GM19395 (cell line): ENCODE results near the gene CEP250.

Experiments used
- ATAC-seq: cut with Tn5 transposase; IDR thresholded peaks from one replicate; pipeline ENCODE4 v1.9.1; 2021; ENCODE audit warnings: mild to moderate bottlenecking, moderate library complexity; ENCODE audit not compliant: unreplicated experiment

Gene CEP250, protein sequence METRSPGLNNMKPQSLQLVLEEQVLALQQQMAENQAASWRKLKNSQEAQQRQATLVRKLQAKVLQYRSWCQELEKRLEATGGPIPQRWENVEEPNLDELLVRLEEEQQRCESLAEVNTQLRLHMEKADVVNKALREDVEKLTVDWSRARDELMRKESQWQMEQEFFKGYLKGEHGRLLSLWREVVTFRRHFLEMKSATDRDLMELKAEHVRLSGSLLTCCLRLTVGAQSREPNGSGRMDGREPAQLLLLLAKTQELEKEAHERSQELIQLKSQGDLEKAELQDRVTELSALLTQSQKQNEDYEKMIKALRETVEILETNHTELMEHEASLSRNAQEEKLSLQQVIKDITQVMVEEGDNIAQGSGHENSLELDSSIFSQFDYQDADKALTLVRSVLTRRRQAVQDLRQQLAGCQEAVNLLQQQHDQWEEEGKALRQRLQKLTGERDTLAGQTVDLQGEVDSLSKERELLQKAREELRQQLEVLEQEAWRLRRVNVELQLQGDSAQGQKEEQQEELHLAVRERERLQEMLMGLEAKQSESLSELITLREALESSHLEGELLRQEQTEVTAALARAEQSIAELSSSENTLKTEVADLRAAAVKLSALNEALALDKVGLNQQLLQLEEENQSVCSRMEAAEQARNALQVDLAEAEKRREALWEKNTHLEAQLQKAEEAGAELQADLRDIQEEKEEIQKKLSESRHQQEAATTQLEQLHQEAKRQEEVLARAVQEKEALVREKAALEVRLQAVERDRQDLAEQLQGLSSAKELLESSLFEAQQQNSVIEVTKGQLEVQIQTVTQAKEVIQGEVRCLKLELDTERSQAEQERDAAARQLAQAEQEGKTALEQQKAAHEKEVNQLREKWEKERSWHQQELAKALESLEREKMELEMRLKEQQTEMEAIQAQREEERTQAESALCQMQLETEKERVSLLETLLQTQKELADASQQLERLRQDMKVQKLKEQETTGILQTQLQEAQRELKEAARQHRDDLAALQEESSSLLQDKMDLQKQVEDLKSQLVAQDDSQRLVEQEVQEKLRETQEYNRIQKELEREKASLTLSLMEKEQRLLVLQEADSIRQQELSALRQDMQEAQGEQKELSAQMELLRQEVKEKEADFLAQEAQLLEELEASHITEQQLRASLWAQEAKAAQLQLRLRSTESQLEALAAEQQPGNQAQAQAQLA (N-terminal part only)

DNA sequence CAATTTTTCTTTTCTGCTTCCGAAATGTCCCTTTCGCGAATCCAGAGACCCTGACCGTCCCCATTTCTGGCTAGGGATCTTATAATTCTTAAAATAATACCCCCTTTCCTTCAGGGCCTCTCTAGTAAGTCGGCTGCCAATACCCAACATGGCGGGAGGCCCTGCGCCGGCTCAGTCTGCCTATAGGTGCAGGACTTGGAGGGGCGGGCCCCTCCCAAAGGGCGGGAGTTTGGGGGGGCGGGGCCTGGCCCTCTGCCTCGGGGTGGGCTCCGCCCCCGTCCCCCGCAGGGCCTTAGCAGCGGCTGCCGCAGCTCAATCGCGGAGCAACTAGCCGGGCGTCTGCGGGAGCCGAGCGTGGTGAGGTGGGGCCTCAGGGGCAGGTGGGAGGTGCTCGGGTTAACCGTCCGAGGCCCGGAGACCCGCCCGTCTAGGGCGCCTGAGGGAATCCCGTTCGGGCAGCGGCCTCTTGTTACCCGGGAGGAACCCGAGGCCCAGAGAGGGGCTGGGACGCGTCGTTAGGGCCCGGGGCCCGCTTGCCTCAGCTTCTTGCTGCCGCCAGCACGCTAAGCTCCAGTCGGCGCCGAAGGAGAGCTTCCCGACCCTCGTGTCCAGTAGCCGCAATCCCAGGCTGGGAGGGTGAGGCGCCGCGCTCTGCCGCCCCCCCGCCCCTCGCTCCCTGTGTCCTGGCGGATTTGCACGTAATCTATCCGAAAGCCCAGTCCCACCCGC, at the start of gene CEP250:
Gene CEP250, plus strand, starts transcription at position 718 of the 729 bp plus-strand sequence. CDS start 6,770 bp downstream, outside the sequence.
- ATAC-seq, result peak; percentile 87

DNA sequence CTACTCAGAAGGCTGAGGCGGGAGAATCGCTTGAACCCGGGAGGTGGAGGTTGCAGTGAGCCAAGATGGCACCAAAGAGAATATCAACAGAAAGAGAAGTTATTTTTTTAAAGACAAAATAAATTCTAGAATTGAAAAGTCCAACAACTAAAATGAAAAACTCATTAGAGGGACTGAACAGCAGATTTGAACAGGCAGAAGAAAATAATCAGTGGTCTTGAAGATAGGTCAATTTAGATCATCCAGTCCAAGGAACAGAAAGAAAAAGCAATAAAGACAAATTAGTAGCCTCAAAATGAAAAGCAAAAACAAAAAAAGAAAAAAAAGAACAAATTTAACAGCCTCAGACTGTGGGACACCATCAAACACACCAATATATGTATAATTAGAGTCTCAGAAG, 49.6 kb upstream of the CEP250 start:
- ATAC-seq, result no peak

DNA sequence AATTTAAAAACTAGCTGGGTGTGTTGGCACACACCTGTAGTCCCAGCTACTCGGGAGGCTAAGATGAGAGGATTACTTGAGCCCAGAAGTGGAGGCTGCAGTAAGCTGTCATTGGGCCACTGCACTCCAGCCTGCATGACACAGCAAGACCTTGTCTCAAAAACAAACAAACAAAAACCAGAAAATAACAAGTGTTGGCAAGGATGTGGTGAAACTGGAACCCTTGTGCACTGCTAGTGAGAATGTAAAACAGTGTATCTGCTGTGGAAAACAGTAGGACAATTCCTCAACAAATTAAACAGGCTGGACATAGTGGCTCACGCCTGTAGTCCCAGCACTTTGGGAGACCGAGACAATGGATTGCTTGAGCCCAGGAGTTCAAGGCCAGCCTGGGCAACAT, 47.1 kb upstream of the CEP250 start:
- ATAC-seq, result no peak

DNA sequence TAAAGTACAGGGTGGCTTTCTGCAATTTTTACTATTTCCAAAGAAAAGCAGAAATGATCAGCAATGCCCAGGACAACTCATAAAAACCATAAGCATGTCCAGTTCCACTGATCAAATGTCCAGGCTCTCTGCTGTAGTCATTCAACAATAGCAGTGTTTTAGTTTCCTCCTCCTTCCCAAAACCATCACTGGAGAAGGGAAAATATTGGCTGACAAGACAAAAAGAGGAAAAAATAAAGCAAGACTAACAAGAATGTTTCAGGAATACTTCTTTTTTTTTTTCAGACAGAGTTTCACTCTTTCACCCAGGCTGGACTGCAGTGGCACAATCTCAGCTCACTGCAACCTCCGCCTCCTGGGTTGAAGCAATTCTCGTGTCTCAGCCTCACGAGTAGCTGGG, 45.9 kb upstream of the CEP250 start:
- ATAC-seq, result no peak

DNA sequence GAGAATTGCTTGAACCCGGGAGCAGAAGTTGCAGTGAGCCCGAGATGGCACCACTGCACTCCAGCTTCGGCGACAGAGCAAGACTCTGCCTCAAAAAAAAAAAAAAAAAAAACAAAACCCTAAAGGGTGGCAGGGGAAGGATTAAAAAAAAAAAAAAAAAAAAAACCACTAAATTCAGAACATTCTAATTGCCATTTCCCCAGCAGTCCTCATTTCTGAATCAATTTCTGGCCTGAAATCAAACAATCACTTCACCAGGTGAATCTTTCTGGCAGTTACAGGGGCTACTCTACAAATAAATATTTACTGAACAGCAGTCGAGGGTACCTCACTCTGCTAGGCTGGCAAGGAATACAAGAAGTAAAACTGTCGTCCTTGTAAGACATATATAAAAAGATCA, 44.8 kb upstream of the CEP250 start:
- no peak for ATAC-seq

DNA sequence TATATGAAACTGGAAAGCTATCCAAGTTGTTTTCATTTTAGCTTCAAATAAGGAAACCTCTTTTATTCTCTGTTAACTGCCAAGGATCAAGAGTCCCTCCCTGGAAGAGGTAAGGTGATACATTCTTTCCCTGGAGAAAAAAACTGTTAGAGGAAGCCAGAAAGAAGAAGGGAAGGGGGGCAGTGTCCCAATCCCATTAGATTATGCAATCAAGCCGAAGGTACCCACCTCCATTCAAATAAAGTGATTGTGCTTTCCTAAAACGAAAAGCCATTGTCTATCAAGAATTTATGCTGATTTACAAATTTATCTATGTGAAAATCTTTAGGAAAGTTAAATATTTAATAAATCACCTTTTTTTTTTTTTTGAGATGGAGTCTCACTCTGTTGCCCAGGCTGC, 34.1 kb upstream of the CEP250 start:
- ATAC-seq, result no peak

DNA sequence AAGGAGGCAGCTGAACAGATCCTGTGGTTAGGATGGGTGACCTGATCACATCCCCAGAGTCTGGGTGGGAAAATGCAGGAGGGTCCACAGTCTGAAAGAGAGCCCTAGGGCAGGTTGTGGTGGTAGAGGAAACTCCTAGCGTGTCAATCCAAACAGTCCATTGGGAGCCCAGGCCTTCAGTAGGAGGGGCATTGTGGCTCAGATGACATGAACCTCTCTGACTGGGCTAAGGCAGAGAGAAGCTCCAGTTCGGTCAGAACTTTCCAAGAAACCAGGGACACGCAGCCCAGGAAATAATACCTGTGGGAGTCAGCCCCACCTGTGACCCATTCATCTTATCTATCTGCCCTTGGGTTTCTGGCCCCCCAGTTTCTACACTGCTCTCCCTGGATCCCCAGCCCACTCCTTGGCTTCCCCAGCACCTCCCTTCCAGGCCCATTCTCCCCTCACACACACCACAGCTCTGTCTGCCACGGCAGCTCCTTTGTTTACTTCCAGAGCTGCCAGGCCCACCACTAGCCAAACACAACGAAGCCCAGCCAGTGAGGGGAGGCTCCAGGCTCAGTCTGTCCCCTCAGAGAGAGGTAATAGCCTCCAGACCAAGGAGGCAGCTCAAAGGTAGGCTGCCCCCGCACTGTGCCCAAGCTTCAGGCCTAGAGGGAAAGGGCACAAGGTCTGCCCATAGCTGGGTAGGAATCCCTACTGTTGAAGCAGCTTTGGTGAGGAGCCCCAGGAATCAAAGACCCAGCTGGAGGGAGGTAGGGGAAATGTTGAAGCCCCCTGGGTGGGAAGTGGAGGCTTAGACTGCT, 23.6 kb upstream of the CEP250 start:
- ATAC-seq, result no peak

DNA sequence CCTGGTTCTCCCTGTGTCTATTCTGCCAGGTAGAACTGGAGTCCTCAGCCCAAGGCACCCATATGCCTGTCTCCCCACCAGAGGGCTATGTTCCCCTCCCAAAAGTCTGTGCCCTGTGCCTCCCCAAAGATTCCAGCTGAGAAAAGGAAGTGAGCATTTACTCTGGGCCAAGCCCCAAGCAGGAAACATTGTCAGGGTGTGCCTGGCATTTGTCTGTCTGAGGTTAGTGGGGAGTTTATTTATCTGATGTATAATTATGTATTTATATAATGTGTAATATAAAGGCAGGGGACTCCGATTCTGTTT, 23.0 kb upstream of the CEP250 start:
- ATAC-seq, result no peak

DNA sequence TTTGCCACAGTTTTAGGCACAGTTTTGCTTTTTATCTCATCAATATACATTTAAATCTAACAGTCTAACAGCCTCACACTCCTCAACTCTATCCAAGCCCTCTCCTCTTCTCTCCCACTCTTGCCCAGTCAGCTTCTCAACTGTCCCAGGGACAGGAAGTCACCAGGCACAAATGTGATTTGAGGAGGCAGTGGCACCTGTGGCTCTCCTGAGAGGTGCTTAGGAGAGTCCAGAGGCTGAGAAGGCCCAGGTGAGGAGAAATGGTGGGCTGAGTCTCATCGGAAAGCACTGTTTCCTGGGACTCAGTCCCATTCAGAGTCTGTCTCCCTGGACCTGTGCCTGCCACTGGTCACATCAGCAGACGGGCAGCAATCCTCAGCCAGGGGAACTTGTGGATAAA, 22.1 kb upstream of the CEP250 start:
- no peak for ATAC-seq

DNA sequence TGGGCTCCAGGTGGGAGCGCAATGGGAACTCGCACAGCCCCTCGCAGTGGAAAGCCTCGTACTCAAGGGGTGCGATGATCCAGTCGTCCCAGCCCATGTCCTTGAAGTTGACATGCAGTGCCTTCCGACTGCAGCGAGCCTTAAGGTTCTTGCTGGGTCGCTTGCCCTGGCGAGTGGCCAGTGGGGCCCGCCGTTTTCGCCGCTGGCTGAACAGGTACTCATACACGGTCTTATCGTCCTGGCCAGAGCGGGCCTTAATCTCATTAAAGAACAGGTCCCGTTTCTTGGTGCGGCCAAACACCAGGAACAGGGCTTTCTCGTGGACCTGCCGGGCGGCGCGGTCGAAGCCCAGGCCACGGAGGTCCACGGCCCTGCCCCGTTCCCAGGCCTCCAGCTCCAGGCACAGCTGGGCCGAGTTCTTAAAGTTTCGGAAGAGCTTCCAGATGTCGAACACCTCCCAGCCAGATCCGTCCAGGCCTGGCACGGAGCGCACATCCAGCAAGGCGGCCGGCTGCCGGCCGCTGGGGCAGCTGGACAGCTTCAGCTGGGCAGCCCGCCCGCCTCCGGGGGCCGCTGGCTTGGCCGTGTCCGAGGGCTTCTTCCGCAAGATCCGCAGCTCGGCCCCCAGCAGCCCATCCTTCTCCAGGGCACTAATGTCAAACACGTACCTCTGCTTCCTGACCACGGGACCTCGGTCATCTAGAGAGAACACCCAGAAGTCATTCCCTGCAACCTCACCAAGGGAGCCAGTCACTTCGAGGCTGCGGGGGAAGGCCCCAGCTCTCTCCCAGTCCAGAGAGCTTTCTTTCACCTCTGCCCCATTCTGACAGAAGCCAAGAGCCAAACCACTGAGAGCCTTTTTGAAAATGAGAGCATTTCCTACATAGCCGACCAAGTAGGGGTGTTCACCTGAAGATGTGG, 21.1 kb upstream of the CEP250 start:
- no peak for ATAC-seq

DNA sequence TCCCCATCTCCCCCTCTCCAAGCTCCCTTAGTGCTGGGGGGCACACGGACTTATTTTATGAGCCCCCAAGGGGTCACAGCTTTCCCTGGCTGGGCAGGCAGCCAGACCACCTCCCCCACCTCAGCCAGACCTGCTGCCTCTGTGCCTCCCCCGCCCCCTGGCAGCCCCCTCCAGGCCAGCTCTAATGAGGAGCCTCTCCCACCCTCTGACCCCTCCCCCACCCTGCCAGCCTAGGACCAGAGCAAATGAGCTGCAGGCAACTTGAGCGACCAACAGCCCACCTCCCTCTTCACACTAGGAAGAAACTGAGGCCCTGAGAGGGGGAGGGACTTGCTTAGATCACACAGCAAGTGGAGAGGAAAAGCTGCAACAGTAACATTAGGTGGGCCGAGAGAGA, 19.2 kb upstream of the CEP250 start:
- ATAC-seq, result no peak

DNA sequence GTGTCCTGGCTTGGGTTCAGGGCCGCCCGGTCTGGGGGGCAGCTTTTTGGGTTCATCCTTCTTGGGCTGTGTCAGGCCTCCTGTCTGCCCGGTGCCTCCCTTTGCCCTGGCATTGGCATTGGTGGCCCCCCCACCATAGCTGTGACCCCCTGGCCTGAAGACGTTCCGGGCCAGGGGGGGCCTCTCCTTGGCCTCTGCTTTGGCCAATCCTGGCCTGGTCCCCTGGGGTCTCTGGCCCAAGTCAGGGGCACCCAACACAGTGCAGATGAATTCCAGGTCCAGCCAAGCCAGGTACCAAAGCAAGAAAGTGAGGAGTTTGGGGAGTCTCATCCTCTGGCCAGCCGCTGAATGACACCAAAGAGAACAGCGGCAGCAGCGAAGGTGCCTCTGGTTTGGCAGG, 17.8 kb upstream of the CEP250 start:
- no peak for ATAC-seq

DNA sequence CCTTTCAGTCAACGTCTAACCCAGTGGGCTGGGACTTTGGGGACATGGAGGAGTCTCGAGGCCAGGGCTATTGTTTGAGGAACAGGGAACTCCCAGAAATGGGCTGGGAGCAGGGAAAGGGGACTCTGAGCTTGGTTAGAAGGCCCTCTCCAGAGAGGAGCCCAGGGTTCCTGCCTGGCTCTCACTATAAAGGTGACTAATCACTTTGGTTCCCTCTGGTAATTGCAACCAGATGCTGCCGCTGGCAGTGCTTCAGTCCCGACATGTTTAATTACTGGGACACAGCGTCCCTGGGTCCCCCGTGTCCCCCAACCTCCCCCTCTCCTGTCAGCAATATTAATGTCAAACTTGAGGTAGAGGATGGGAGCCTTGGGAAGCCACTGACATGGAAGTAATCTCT, 12.4 kb upstream of the CEP250 start:
- no peak for ATAC-seq

DNA sequence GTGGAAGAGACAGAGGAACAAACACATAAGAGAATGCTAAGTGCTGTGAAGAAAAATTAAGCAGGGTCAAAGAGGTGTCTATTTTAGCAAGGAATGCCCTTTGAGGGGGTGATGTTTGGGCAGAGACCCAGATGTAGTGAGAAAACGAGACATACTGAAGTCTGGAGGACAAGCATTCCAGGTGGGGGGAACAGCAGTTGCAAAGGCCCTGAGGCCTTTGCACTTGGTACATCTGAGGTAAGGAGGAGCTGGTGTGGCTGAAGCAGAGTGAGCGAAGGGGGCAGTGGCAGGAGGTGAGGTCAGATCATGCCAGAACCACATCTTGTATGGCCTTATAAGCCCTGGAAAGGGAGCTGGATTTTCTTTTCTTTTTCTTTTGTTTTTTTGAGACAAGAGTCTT, 11.2 kb upstream of the CEP250 start:
- no peak for ATAC-seq

DNA sequence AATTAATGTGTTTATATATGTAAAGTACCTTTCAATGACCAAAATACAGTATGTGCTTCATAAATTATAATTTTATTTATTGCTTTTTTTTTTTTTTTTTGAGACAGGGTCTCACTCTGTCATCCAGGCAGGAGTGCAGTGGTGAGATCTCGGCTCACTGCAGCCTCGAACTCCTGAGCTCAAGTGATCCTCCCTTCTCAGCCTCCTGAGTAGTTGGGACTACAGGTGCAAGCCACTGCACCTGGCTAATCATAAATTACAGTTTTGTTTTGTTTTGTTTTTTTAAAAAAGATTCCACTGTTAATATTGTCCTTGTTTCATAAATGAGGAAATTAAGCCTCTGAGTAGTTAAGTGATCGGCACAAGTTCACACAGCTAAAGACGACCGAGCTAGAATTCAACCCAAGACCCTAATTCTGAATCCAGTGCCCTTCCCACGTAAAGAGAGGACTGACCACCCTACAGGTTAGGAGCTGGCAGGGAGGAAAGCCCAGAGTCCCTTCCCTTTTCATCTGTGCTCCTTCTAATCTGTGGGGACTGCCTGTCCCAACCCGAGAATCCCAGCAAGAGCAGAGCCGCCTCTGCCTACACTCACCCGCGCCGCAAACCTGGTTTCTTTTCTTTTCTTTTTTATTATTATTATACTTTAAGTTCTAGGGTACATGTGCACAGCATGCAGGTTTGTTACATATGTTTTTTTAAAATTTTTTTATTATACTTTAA, 8.9 kb upstream of the CEP250 start:
- no peak for ATAC-seq

DNA sequence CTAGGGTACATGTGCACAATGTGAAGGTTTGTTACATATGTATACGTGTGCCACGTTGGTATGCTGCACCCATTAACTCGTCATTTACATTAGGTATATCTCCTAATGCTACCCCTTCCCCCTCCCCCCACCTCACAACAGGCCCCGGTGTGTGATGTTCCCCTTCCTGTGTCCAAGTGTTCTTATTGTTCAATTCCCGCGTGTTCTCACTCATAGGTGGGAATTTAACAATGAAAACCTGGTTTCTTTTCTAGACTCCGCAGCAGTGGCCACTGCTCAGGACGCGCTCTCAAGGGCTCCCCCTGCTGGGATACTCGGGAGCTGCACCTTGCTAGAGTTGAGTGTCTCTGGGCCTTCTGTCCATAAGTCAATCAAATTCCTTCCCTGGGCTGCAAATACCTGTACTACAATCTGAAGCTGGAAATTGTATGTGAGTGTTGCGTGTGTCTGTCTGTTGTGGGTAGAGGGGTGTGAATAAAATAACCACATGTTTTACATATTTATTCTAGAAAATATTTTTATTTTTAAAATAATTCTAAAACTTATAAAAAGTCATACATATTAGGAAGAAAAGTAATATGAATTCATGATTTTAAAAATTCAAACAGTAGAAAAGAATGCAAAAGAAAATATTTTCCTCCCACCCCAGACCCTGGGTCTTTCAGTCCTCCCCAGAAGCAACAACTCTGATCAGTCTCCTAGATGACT, 8.2 kb upstream of the CEP250 start:
- no peak for ATAC-seq

DNA sequence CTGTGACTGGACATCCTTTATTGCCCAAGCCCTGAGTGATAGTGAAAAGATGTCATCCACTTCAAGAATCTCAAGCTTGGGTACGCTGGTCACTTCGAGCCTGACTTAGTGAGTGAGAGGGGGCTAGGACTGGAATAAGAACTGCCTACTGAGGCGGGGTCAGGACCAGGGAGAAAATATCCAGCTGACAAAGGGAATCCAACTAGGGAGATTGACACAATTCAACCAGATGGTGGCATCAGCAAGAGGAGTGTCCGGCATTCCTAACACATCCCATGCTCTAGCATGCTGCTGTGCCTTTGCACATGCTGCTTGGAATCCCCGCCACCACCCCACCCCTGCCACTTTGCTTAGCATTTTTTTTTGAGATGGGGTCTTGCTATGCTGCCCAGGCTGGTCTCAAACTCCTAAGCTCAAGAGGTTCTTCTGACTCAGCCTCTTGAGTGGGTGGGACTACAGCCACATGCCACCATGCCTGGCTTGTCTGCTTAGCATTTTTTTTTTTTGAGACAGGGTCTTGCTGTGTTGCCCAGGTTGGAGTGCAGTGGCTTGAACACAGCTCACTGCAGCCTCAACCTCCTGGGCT, 6.5 kb upstream of the CEP250 start:
- no peak for ATAC-seq
